Thoracic aorta (tissue), 2 donors: Measurements from ENCODE around the gene KPRP. TPM values are rescaled to one million over a fixed set of nuclear protein-coding genes. Genes with fewer than 3 reads are reported as not detected.

Experiments used
- ATAC-seq: fragments of 150-250 bp; one replicate; pipeline ENCODE4 v1.8.0; 2017; ENCODE audit warnings: low read depth; ENCODE audit not compliant: insufficient number of reproducible peaks, low FRiP score
- DNase-seq: peaks from one replicate; pipeline ENCODE4 v3.0.0-alpha.2; 2020; ENCODE audit warnings: low spot score
- H3K27ac ChIP-seq, 2 donors: fragments of 200-600 bp; sonication (generic); 1 replicate in 1 of 2; 2 replicates in 1 of 2; pipeline ENCODE4 v1.5.1; 2016; ENCODE audit warnings: mild to moderate bottlenecking in 2 of 2, moderate library complexity in 2 of 2
- H3K27me3 ChIP-seq: fragments of 200-600 bp; sonication (generic); replicated peaks from 2 replicates; pipeline ENCODE4 v1.6.0; 2016; ENCODE audit warnings: mild to moderate bottlenecking; ENCODE audit not compliant: insufficient read depth
- H3K36me3 ChIP-seq: fragments of 200-600 bp; sonication (generic); one replicate; pipeline ENCODE4 v1.5.1; 2016
- H3K4me1 ChIP-seq, 2 donors: fragments of 200-600 bp; sonication (generic); 1 replicate in 1 of 2; 2 replicates in 1 of 2; pipeline versions ENCODE4 v1.5.1 to v1.6.0; 2016; ENCODE audit warnings: low read depth in 2 of 2, mild to moderate bottlenecking in 1 of 2; ENCODE audit not compliant: control insufficient read depth in 1 of 2
- H3K4me3 ChIP-seq: fragments of 200-600 bp; sonication (generic); 2 replicates; pipeline ENCODE4 v1.5.1; 2016; ENCODE audit warnings: mild to moderate bottlenecking
- H3K9me3 ChIP-seq: fragments of 200-600 bp; sonication (generic); 2 replicates; pipeline ENCODE4 v1.5.1; 2016
- total RNA-seq, 2 donors: library from RNA; depleted of rRNA; stranded (reverse); fragments of >200 nt; gene quantifications; one replicate each; pipeline versions ENCODE4 v1.1.0 to v1.2.3, GENCODE V29; 2016
- TF ChIP-seq, protein P1 (sequence below): fragments of 200-600 bp; sonication (generic); IDR thresholded peaks from one replicate; pipeline ENCODE4 v1.5.1; 2019; ENCODE audit warnings: antibody characterized with exemption

KPRP gene, protein sequence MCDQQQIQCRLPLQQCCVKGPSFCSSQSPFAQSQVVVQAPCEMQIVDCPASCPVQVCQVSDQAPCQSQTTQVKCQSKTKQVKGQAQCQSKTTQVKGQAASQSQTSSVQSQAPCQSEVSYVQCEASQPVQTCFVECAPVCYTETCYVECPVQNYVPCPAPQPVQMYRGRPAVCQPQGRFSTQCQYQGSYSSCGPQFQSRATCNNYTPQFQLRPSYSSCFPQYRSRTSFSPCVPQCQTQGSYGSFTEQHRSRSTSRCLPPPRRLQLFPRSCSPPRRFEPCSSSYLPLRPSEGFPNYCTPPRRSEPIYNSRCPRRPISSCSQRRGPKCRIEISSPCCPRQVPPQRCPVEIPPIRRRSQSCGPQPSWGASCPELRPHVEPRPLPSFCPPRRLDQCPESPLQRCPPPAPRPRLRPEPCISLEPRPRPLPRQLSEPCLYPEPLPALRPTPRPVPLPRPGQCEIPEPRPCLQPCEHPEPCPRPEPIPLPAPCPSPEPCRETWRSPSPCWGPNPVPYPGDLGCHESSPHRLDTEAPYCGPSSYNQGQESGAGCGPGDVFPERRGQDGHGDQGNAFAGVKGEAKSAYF
- under 1 TPM in 1 of 2 donors, not detected in 1; 0.14 TPM for total RNA-seq

DNA sequence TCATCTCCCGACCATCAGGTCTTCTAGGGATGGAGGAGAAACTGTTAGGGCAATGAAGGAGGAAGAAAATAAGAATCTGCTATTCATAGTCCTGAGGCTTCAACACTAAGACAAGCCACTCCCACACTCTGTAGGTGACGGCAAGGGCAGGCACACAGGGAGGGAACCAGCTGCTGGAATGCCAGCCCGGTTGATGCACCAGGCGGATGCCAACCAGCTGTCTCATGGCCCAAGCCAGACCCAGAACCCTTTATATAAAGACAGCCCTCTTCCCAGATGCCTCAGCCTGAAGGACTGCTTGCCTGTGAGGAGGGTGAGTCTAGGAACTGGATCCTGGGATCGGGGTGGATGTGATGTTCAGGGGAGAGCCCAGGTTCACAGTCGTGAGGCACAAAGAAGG is at the start of gene KPRP:
KPRP (plus strand) TSS at position 279 of the 400 bp plus-strand sequence. CDS start 1,564 bp downstream, outside the sequence.
- Histone ChIP-seq H3K9me3 (no peaks in the 10 kb centered on the region), H3K27ac (no peak within 1 kb of the TSS), H3K4me1 (no peaks in the 10 kb centered on the region), H3K27me3 (no peaks in the 10 kb centered on the region), H3K4me3 (no peak within 1 kb of the TSS), H3K36me3 (no peaks in the 10 kb centered on the region)
- TF ChIP-seq, protein P1, sequence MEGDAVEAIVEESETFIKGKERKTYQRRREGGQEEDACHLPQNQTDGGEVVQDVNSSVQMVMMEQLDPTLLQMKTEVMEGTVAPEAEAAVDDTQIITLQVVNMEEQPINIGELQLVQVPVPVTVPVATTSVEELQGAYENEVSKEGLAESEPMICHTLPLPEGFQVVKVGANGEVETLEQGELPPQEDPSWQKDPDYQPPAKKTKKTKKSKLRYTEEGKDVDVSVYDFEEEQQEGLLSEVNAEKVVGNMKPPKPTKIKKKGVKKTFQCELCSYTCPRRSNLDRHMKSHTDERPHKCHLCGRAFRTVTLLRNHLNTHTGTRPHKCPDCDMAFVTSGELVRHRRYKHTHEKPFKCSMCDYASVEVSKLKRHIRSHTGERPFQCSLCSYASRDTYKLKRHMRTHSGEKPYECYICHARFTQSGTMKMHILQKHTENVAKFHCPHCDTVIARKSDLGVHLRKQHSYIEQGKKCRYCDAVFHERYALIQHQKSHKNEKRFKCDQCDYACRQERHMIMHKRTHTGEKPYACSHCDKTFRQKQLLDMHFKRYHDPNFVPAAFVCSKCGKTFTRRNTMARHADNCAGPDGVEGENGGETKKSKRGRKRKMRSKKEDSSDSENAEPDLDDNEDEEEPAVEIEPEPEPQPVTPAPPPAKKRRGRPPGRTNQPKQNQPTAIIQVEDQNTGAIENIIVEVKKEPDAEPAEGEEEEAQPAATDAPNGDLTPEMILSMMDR, result no peak
- ATAC-seq, result no peak
- DNase-seq, result no peak

DNA sequence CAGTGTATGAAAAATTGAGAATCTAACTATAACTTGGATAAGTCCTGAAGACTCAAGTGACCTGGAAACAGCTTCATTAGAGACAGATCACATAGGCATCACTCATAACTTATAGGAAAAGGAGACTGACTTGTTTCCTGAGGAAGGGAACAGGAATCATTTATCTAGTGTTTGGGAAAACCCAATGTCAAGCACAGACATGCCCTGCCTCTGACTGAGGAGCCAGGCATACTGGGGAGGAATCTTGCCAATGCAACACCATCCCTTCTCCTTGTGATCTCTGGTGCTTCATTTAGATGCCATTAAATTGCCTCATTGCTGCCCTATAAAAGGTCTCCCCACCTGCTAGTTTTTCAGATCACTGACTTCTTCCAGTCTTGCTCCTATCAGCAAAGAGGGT is 39.6 kb upstream of the KPRP start:
- no peaks in the 10 kb centered on the region for H3K36me3 ChIP-seq
- H3K4me1 ChIP-seq, result no peaks in the 10 kb centered on the region
- DNase-seq, result no peak
- no peak for ATAC-seq
- no peak overlapping the region for H3K4me3 ChIP-seq
- TF ChIP-seq, protein P1, result no peak
- no peaks in the 10 kb centered on the region for H3K27me3 ChIP-seq
- H3K9me3 ChIP-seq, result no peaks in the 10 kb centered on the region
- no peak overlapping the region for H3K27ac ChIP-seq

DNA sequence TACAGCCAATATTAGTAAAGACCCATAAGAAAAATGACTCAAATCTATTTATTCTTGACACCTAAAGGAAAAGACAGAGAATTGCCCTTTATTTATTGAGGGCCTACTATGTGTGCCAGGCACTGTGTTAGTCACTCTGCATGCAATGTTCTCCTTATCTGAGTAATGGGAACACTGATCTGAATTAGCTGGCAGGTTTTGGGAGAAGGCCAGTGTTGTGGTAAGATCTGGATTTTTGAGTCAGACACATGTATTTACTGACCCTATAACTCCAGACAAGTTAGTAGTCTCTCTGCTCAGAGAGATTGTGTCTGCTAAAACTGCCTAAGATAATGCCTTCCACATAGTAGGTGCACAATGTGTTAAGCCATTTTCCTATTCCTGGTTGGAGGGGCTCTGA is 32.6 kb upstream of the KPRP start:
- TF ChIP-seq, protein P1, result no peak
- H3K27me3 ChIP-seq, result no peaks in the 10 kb centered on the region
- no peak overlapping the region for H3K4me3 ChIP-seq
- no peaks in the 10 kb centered on the region for H3K36me3 ChIP-seq
- no peaks in the 10 kb centered on the region for H3K4me1 ChIP-seq
- no peaks in the 10 kb centered on the region for H3K9me3 ChIP-seq
- H3K27ac ChIP-seq, result no peak overlapping the region
- DNase-seq (no peak), ATAC-seq (no peak)

DNA sequence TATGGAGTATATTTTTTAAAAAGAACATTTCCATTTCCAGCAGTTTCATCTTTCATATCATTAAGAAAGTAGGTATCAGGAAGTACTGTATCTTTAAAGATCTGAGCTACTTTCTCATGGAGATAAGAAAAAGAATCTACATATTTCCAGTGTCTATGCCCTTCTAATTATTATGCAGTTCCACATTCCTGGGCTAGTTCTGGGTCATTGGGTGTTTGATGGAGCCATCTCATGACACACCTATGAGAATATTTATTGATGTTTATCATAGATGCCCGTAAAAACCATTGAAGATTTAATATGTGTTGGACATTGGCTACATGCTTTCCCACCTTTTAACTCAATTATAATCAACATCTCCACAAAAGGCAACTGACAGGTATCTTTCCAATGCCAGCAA is 28.8 kb upstream of the KPRP start:
- TF ChIP-seq, protein P1, result no peak
- Histone ChIP-seq H3K4me3 (no peak overlapping the region), H3K36me3 (no peaks in the 10 kb centered on the region), H3K27me3 (no peaks in the 10 kb centered on the region), H3K27ac (no peak overlapping the region), H3K4me1 (no peaks in the 10 kb centered on the region), H3K9me3 (no peaks in the 10 kb centered on the region)
- DNase-seq (no peak), ATAC-seq (no peak)

DNA sequence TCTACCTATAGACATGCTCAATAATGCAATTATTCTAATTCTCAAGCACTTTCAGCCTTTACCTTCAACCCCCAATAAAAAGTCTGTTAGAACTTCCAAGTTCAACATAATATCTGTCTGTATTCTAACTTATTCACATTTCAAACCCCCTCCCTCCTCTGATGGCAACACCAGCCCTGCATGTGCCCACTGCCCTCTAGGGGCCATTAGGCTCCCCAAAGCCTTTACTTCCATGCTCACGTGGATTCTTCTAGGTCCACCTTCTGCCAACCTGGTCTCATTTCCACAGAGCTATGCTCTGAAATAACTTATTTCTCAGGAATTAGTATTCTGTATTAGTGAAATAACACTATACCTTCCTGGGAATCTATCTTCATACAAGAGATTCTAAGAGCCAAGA is 22.2 kb upstream of the KPRP start:
- DNase-seq, result no peak
- Histone ChIP-seq H3K9me3 (no peaks in the 10 kb centered on the region), H3K27me3 (no peaks in the 10 kb centered on the region), H3K27ac (no peak overlapping the region), H3K4me3 (no peak overlapping the region), H3K36me3 (no peaks in the 10 kb centered on the region), H3K4me1 (no peaks in the 10 kb centered on the region)
- no peak for ATAC-seq
- TF ChIP-seq, protein P1, result no peak
